SK-N-DZ (cell line): ENCODE measurements around the gene CDKN2D.

ENCODE experiments used
- DNase-seq: peaks from one replicate; pipeline ENCODE4 v3.0.0-alpha.2; 2015; ENCODE audit warnings: low spot score
- small RNA-seq, 2 experiments: library from RNA; depleted of rRNA; stranded (forward); fragments of <200 nt; gene quantifications; one replicate each; pipeline ENCODE3, GENCODE V24; 2014

Gene CDKN2D

GRCh38 chr19:10521461-10522171 lies 47.2 kb downstream of the CDKN2D start:
- no peak for DNase-seq

GRCh38 chr19:10520652-10521318 lies 48.0 kb downstream of the CDKN2D start:
- DNase-seq = no peak

- DNase-seq = no peak
Measured at GRCh38 chr19:10519421-10519820, 49.4 kb downstream of the CDKN2D start.

- DNase-seq = no peak
Measured at GRCh38 chr19:10518444-10519361, 50.1 kb downstream of the CDKN2D start.

GRCh38 chr19:10517760-10518443 lies 50.9 kb downstream of the CDKN2D start:
- DNase-seq = no peak

- no peak for DNase-seq
Measured at GRCh38 chr19:10517361-10517759, 51.4 kb downstream of the CDKN2D start, which contains the start of gene S1PR5. TSS of gene S1PR5 (minus strand) at chr19:10517447. CDS start at chr19:10515011, 2,436 bp downstream.

GRCh38 chr19:10516671-10517286 lies 52.0 kb downstream of the CDKN2D start:
- DNase-seq = no peak

Small RNAs within 50 kb of the gene (small RNA-seq; reads per million reads assigned to genes)
- gene MIR1238 (0.03 to 0.04 reads per million in 2 experiments), gene RNU7-140P (0 to 0.04 reads per million in 2 experiments)
